Transverse colon (tissue), 4 donors: ENCODE results near the gene INTS4. TPM values are rescaled to one million over a fixed set of nuclear protein-coding genes. Genes with fewer than 3 reads are reported as not detected.

Source experiments
- DNase-seq: peaks from one replicate; pipeline ENCODE4 v3.0.0-alpha.2; 2019
- H3K27ac ChIP-seq, 4 donors: fragments of 200-600 bp; sonication (generic); 2 replicates each; pipeline ENCODE4 v1.5.1; 2016 to 2018; ENCODE audit warnings: inconsistent platforms in 4 of 4
- H3K27me3 ChIP-seq: fragments of 200-600 bp; sonication (generic); 2 replicates; pipeline ENCODE4 v1.5.1; 2017; ENCODE audit warnings: inconsistent platforms
- H3K36me3 ChIP-seq, 4 donors: fragments of 200-600 bp; sonication (generic); 2 replicates each; pipeline ENCODE4 v1.5.1; 2017 to 2019; ENCODE audit warnings: inconsistent platforms in 4 of 4
- H3K4me1 ChIP-seq, 4 donors: fragments of 200-600 bp; sonication (generic); 2 replicates each; pipeline ENCODE4 v1.5.1; 2017 to 2020; ENCODE audit warnings: inconsistent platforms in 4 of 4
- H3K4me3 ChIP-seq, 4 donors: fragments of 200-600 bp; sonication (generic); 1 replicate in 1 of 4; 2 replicates in 3 of 4; pipeline versions ENCODE4 v1.5.1 to v1.6.1; 2017 to 2019; ENCODE audit warnings: inconsistent platforms in 4 of 4
- H3K9me3 ChIP-seq, 2 donors: fragments of 200-600 bp; sonication (generic); 2 replicates each; pipeline ENCODE4 v1.5.1; 2017 to 2019; ENCODE audit warnings: inconsistent platforms in 2 of 2
- EP300 ChIP-seq: sonication (generic); formaldehyde crosslinking; IDR thresholded peaks from one replicate; pipeline ENCODE4 v1.6.1; 2017; ENCODE audit warnings: antibody characterized with exemption, low read depth
- POLR2A ChIP-seq: fragments of 450-650 bp; IDR thresholded peaks from one replicate; pipeline ENCODE4 v1.6.1; 2016; ENCODE audit warnings: antibody characterized with exemption, mild to moderate bottlenecking, moderate library complexity
- POLR2AphosphoS5 ChIP-seq, 3 donors: sonication (generic); formaldehyde crosslinking; IDR thresholded peaks; one replicate each; pipeline ENCODE4 v1.6.1; 2016; ENCODE audit warnings: antibody characterized with exemption in 3 of 3
- WGBS, 2 donors: methylation state at CpG; one replicate each; pipeline ENCODE4 v1.1.5; 2018; ENCODE audit warnings: low coverage in 1 of 2; 5-methylcytosine and 5-hydroxymethylcytosine counted together
- in situ Hi-C, 4 donors: fragments of 200-750 bp; cut with MboI; loops; one replicate each; pipeline versions ENCODE4 v1.15.0 to v1.15.1; 2017; ENCODE audit warnings: low sequenced_read_pairs in 3 of 4, low pct_ligation_motif_present in 1 of 4, low pct_unique_long_range_greater_than_20kb in 1 of 4
- intact Hi-C: fragments of 100-400 bp; cut with DNase I; formaldehyde crosslinking; loops from one replicate; pipeline ENCODE4 v1.15.1; 2023; ENCODE audit warnings: low total_unique reads
- total RNA-seq, 4 donors: library from RNA; depleted of rRNA; stranded (reverse); fragments of >200 nt; gene quantifications; one replicate each; pipeline ENCODE4 v1.1.0, GENCODE V29; 2016
- TF ChIP-seq, protein P1 (sequence below), 5 experiments: fragments of 200-600 bp in 3 of 5; fragments of 450-650 bp in 2 of 5; sonication (generic) in 3 of 5; IDR thresholded peaks; 1 replicate in 2 of 5; 2 replicates in 3 of 5; pipeline ENCODE4 v1.5.1; 2016 to 2017; ENCODE audit warnings: antibody characterized with exemption in 5 of 5, inconsistent platforms in 3 of 5, mild to moderate bottlenecking in 2 of 5, moderate library complexity in 1 of 5

The INTS4 gene
- total RNA-seq, 4 donors from 2014 or later = 3.8 to 45.9 (median 31.5) TPM

- Histone ChIP-seq H3K9me3 (no peaks in the 10 kb centered on the region), H3K27me3 (no peaks in the 10 kb centered on the region), H3K4me1 (peaks cover 20 to 41% (median 35%) of the 10 kb centered on the region in 4 donors), H3K4me3 (no peak overlapping the region), H3K27ac (peak overlapping the region; percentile 67 to 78 (median 76)), H3K36me3 (no peaks in the 10 kb centered on the region)
- intact Hi-C loops (no loop called here), in situ Hi-C loops (no loop called here)
- TF ChIP-seq POLR2A (no peak), POLR2AphosphoS5 (IDR thresholded peaks at IDR 0.05) (peak in 1 of 3 donors; percentile 23)
- peak; percentile 71 for DNase-seq
- WGBS, 2 donors = 35% methylated on average over 3 of the region's 3 CpGs; no CpG with 5 or more reads in 1 of the 2 donors
Observed at GRCh38 chr11:78037056-78037455, 42.6 kb upstream of the INTS4 start.

- H3K27me3 ChIP-seq = no peaks in the 10 kb centered on the region
- 83 to 84% methylated on average over 2 to 3 of the region's 3 CpGs for WGBS, 2 donors
- no peak for TF ChIP-seq POLR2A
- TF ChIP-seq POLR2AphosphoS5 (IDR thresholded peaks at IDR 0.05) = no peak
- TF ChIP-seq, protein P1, sequence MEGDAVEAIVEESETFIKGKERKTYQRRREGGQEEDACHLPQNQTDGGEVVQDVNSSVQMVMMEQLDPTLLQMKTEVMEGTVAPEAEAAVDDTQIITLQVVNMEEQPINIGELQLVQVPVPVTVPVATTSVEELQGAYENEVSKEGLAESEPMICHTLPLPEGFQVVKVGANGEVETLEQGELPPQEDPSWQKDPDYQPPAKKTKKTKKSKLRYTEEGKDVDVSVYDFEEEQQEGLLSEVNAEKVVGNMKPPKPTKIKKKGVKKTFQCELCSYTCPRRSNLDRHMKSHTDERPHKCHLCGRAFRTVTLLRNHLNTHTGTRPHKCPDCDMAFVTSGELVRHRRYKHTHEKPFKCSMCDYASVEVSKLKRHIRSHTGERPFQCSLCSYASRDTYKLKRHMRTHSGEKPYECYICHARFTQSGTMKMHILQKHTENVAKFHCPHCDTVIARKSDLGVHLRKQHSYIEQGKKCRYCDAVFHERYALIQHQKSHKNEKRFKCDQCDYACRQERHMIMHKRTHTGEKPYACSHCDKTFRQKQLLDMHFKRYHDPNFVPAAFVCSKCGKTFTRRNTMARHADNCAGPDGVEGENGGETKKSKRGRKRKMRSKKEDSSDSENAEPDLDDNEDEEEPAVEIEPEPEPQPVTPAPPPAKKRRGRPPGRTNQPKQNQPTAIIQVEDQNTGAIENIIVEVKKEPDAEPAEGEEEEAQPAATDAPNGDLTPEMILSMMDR (IDR thresholded peaks at IDR 0.05) = no peak
- no peak for TF ChIP-seq EP300
- no peak overlapping the region for H3K4me3 ChIP-seq
- peaks cover 20 to 48% (median 35%) of the 10 kb centered on the region in 4 donors for H3K4me1 ChIP-seq
- in situ Hi-C loops = no loop called here
- no peaks in the 10 kb centered on the region for H3K9me3 ChIP-seq
- peak overlapping the region; percentile 67 to 78 (median 76) for H3K27ac ChIP-seq
- H3K36me3 ChIP-seq = no peaks in the 10 kb centered on the region
- intact Hi-C loops = no loop called here
- no peak for DNase-seq
Observed at GRCh38 chr11:78036313-78036712, 41.8 kb upstream of the INTS4 start.

DNA sequence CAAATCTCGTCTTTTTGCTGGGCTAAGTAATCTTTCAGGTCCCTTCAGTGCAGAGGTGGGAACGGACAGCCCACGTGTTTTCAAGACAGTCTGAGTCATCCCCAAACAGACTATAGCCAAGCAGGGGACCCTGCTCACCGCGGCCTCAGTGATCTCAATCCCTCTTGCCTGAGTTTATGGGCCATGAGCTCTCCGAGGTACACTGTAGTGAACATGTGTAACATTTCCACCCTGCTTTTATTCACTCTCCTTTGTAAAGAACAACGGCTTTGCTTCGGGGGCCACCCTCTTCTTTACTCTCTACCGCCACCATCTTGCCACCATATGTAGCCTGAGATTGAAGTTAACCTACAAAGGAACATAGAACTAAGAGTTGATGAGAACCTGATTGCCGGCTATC is 40.2 kb upstream of the INTS4 start:
- Histone ChIP-seq H3K27me3 (no peaks in the 10 kb centered on the region), H3K9me3 (no peaks in the 10 kb centered on the region), H3K4me1 (peaks cover 12 to 46% (median 31%) of the 10 kb centered on the region in 4 donors), H3K36me3 (no peaks in the 10 kb centered on the region), H3K27ac (no peak overlapping the region), H3K4me3 (no peak overlapping the region)
- WGBS, 2 donors = 73 to 77% methylated on average over 3 to 10 of the region's 10 CpGs
- TF ChIP-seq POLR2AphosphoS5 (IDR thresholded peaks at IDR 0.05) = no peak
- TF ChIP-seq POLR2A = no peak
- no peak for TF ChIP-seq EP300
- TF ChIP-seq, protein P1 (IDR thresholded peaks at IDR 0.05) = no peak
- intact Hi-C loops = no loop called here
- in situ Hi-C loops = no loop called here
- no peak for DNase-seq

DNA sequence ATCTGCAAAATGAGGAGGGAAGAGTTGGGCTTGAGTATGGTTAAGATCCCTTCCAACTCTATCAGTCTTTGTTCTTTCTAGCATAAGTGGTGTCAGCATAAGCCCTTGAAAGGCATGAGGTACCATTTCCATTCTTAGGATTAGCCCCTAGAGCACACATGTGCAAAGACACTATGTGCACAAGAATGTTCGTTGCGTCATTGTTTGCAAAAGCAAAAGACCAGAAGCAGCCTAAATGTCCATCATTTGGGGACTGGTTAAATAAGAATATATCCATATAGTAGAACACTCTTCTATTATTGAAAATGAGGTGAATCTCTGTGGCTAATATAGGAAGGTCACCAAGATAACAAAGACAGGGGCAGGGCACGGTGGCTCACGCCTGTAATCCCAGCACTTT is 38.6 kb upstream of the INTS4 start:
- in situ Hi-C loops (no loop called here), intact Hi-C loops (no loop called here)
- DNase-seq = no peak
- WGBS, 2 donors = 56 to 57% methylated on average over 2 to 4 of the region's 4 CpGs
- Histone ChIP-seq H3K4me3 (no peak overlapping the region), H3K27ac (no peak overlapping the region), H3K36me3 (no peaks in the 10 kb centered on the region), H3K9me3 (no peaks in the 10 kb centered on the region), H3K4me1 (peaks cover 9 to 32% (median 19%) of the 10 kb centered on the region in 4 donors), H3K27me3 (no peaks in the 10 kb centered on the region)
- TF ChIP-seq POLR2AphosphoS5 (IDR thresholded peaks at IDR 0.05) = no peak
- TF ChIP-seq POLR2A = no peak
- TF ChIP-seq EP300 = no peak
- TF ChIP-seq, protein P1 (IDR thresholded peaks at IDR 0.05) = no peak

GRCh38 chr11:78032090-78032489 is 37.6 kb upstream of the INTS4 start:
- intact Hi-C loops (no loop called here), in situ Hi-C loops (no loop called here)
- no peak overlapping the region for H3K4me3 ChIP-seq
- no peak for TF ChIP-seq POLR2AphosphoS5 (IDR thresholded peaks at IDR 0.05)
- TF ChIP-seq, protein P1 (IDR thresholded peaks at IDR 0.05) = no peak
- TF ChIP-seq POLR2A = no peak
- no peak for TF ChIP-seq EP300
- peaks cover 4 to 23% (median 11%) of the 10 kb centered on the region in 4 donors for H3K4me1 ChIP-seq
- H3K27ac ChIP-seq = no peak overlapping the region
- H3K36me3 ChIP-seq = no peaks in the 10 kb centered on the region
- DNase-seq = no peak
- H3K9me3 ChIP-seq = no peaks in the 10 kb centered on the region
- no peaks in the 10 kb centered on the region for H3K27me3 ChIP-seq
